Fibroblast of upper back skin (primary cell): ENCODE data around the gene RIPOR2.
"Not testable (repeated sequence)": the region's sequence is repeated elsewhere in the genome, so short reads cannot be mapped to it uniquely, and the experiment has no call there.

ENCODE experiments used
- DNase-seq: peaks from one replicate; pipeline ENCODE4 v3.0.0-alpha.2; 2013

RIPOR2 gene

DNA sequence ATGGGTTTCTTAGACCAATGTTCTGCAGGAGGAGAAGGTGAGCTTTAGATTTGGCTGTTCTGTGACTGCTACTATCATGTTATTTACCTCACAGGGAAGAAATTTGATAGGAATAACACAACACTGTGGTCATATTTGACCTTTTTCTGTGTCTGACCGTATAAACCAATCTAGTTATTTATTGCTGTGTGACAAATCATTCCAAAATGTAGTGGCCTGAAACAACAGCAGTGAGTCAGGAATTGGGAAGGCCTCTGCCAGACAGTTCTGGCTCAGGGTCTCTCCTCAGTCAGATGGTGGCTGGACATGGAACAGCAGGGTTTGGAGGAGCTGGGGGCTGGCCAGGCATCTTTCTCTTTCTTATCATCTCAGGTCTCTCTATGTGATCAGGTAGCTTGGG, 33.0 kb downstream of the RIPOR2 start:
- DNase-seq: peak; percentile 85

DNA sequence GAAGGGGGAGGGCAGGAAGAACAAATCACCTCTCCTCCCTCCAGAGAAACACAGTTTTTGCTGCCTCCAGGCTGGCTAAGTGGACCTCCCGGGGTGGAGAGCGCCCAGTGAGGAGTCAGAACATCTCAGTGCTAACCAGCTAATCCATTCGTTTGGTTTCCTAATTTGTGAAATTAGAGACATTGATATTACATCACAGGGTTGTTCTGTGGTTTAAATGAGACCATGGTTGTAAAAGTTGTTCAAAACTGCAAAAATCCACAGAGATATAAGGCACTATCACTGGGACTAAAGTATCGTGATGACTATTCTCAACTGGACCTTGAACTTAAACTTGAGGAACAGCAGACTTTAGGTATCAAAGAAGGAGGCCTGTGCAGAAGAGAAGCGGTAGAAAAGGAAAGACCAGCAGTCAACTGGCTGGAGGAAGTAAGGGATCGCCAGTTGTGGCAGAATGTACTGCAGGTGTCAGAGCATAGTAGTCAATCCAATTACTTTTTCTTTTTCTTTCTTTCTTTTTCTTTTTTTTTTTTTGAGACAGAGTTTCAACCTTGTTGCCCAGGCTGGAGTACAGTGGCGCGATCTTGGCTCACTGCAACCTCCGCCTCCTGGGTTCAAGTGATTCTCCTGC, 33.9 kb downstream of the RIPOR2 start:
- no peak for DNase-seq

GRCh38 chr6:24900917-24901697, 34.7 kb downstream of the RIPOR2 start:
- DNase-seq: no peak

DNA sequence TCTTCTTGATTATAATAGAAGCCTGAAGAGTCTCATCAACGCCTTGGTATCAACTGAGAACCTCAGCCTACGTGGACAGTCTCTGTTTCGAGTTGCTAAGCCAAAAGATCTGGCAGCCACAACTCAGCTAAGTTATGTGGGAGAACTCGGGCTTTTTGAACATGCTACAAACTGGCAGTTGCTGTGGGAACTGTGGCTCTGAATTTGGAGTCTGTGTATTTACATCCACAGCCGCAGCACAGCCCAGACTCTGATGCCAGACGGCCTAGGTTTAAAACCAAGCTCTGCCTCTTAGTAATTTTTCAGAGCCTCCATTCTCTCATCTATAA, 35.8 kb downstream of the RIPOR2 start:
- no peak for DNase-seq

DNA sequence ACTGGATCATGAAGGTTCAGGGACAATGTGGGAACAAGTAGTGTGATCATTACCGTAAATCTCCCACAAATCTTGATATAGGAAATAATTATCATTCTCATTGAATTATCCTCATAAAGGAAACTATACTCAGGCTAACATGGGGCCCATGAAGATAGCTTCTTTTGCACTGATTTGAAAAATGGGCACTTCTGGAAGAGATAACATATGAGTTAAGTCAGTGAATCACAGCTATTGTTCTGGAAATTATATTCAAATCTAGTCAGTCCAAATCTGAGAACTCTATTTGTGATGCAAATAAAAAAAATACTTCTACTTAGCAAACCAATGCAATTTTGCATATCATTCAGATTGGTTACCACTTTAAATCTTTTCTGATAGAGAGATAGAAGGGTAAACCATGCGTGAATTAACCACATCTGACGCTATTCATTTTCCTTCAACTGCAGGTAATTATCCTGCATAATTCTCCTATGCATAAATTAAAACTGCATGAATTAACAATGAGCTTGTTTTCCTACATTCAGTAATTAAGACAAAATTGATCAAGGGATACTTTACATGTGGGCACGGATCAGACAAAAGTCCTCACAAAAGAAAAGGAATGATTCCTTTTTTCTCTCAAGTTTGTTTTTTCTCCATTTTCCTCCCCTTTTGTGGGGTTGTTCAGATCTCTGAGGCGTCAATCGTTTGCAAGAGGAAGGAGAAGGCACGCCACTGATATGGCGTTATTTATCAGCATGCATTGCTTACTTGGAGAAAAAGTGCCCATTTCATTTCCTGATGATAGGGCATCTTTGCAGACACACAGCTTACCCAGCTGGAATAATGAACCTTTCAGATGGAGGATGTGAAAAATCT, 36.4 kb downstream of the RIPOR2 start:
- no peak for DNase-seq

DNA sequence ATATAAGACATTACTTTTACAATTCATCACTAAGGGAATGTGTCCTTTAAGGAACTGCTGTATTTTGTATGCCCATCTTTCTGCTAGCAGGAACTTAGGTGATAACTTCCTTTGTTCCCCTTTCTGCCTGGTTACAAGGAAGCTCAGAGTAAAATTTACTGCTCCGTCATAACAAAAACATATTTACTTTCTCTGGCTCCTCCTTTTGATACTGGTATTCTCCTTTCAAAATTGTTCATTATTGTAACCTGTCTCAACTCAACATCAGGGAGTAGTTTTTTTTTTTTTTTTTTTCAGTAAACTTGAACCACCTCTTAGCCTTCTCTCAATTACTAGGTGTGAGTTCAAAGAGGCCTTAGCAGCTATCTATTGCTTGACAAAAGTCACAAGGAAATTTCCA, 37.1 kb downstream of the RIPOR2 start:
- DNase-seq: no peak

DNA sequence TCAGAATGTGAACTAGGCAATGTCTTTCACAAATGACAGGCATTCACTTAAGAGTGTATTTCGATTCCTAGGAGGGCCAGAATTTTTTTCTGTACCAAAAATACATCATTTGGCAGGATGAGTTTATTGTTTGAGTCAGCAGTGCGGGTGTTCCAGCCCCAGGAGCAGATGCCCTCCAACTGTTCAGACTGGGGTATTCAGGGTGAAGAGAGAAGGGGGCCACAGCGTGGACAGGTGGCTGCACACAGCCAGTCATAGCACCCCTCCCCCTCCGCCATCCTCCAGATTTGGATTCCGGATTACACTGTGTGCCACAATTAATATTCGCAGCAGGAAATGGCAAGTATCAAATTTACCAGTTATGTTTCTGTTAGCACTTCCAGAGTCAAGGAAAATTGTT, 38.6 kb downstream of the RIPOR2 start:
- no peak for DNase-seq

- DNase-seq: no peak
Observed at GRCh38 chr6:24893342-24893850, 42.4 kb downstream of the RIPOR2 start.

DNA sequence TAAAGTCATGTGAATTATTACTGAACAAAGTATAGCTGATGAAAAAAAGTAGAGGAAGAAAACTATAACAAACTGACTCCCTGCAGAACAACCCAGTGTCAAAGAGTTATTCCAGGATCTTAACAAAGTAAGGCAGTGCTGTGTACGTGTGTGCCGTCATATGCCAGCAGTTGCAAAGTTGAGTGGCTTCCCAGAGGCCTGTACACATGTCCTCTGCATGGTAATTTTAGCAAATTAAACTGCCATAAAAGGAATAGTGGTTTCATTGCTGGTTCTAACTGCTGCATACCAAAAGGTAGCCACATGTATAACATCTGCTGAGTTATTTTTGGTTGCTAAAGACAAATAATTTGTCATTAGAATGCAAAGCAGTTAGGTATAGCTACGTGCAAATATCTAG, 44.8 kb downstream of the RIPOR2 start:
- peak; percentile 72 for DNase-seq

DNA sequence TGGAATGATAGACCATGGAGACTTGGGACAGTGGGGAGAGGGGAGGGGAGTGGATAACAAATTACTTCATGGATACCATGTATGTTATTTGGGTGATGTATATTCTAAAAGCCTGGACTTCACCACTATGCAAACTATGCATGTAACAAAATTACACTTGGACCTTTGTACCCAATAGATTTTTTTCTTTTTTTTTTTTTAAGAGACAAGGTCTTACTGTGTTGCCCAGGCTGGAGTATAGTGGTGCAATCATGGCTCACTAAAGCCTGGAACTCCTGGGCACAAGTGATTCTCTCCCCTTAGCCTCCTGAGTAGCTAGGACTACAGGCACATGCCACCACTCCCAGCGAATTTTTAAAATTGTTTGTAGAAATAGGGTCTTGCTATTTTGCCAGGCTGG, 45.3 kb downstream of the RIPOR2 start:
- DNase-seq: no peak

- DNase-seq: no peak
Observed at GRCh38 chr6:24888715-24889370, 46.9 kb downstream of the RIPOR2 start.

DNA sequence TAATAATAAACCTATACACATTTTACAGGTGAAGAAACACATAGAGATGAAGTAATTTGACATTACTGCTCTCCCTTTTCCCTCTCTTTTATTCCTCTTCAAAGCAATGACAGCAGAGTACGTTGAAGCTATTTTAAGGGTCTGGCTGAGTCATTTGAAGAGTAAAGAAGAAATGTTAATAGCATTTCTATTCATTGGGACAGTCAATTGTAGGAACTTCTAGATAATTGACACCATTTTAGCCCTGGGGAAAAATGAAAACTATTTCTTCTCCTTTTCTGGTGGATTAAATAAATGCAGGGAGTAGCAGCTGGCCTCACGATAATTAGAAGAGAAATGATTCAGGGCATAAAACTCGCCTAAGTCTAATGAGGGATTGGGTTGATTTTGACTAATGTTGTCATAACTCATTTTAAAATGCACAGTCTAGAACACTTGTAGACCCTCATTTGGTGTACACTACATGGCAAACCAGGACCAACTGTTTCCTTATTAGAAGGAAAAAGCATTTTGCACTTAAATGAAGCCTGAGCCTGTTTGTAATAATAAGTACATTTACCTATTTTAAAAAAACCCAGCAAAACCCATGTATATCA, 48.1 kb downstream of the RIPOR2 start:
- no peak for DNase-seq

GRCh38 chr6:24883618-24884017, 52.1 kb downstream of the RIPOR2 start:
- DNase-seq: peak; percentile 89

GRCh38 chr6:24882835-24883555, 52.8 kb downstream of the RIPOR2 start:
- DNase-seq: no peak

DNA sequence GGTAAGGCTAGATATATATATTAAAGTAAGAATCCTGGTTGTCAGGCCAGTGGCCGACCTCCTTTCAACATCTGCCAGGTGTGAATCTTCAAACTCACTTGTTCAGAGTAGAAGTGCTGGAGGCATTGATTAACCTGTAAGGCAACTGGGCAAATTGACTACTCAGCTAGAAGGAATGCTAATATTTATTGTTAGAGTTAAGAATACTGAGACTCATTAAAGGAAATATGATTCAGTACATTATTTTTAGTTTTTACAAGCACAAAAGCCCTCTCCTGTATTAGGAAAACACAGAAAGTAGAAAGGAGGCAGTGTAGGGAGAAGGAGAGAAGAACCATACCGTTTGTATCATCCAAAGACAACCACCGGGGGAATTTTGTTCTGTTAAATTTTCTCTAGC, 53.5 kb downstream of the RIPOR2 start:
- no peak for DNase-seq

GRCh38 chr6:24881376-24881775, 54.4 kb downstream of the RIPOR2 start:
- no peak for DNase-seq

DNA sequence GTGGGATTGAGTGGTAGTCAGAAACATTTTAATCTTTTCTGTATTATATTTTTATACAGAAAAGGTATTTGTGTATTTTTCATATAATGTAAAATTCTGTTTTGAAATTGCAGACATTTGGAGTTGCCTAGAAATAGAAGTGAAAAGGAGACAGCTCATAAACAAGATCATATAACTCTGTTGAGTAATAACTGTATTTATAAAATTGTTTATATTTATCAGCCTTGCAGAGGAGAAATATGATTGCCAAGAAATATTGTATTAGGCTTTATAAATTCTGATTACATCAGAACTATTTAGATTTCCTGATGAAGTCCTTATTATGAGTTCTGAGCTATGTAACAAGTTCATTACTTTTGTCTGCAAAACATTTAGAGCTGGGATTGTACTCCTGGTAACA, 55.3 kb downstream of the RIPOR2 start:
- DNase-seq: no peak

- DNase-seq: no peak
Observed at GRCh38 chr6:24879351-24879750, 56.4 kb downstream of the RIPOR2 start.

DNA sequence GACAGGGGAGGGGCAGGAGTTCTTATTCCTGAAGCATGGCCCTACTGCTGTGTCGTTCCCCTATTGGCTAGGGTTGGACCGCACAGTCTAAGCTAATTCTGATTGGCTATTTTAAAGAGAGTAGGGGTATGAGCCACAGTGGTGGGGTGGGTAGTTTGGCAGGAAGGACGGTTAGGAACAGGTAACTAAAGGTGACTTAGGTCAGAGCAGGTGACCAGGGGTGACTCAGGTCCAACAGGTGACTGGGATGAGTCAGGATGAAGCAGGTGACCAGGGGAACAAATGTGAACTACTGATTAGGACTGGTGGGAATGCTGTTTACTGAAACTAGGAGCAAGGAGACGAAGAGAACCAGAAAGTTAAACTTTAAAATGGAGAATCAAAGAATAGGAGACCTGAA, 58.0 kb downstream of the RIPOR2 start:
- DNase-seq: not testable (repeated sequence)

DNA sequence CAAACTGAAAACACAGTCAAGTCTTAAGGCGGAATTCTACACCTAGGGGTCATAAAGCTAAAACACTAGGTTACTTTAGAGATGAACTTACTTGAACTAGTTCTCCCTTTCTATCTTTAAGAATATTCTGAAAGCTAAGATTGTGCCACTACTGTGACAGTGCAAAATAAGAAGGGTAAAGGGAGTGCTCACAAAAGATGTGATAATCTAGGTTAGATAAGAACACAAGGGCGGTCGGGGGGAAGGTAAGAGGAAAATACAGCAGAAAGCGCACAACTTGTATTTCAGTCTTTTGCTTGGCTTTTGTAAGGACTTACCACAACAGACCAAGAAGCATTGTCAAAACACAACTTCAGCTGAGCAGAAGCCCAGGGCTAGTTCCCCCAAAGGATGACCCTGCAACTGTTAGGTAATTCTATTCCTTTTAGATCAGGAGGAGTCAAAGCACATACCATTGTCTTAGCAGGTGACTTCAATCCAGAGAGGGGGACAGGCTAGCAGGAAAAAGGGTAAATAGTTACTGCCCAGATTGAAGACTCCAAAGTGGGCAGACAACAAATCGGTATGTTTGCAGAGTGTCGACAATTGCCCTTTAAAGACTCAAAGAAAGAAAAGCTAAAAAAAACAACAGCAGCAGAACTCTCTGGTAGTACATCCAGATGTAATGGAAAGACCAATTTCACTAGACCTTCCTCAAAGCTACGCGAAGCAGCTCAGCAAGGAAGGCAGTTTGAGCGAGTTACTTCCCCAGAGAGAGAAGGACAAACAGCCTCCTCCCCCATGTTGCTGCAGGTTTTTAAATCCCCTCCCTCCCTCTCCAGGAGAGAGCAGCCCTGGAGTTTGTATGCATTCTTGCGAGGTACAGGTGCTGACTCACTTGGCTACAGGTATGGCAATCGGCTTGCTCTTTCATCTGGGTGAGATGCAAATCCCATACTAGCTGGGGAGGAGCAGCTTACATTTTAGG, 59.0 kb downstream of the RIPOR2 start:
- no peak for DNase-seq

DNA sequence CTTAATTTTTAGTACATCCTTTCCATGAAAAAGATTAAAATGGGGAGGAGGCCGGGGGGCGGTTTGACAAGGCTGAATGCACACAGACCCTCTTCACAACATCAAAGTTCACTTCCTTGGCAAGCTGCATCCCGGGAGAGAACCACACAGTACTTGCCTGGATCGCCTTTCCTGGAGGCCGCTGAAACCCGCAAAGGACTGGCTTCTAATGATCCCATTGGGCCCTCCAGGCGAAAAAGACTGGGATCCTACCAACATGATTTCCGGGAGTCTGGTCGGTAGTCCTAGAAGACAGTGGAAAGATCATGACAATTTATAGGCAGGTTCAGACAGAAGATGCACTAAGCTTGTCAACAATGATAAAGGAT, 60.2 kb downstream of the RIPOR2 start:
- no peak for DNase-seq
